T follicular helper cell (primary cell): ENCODE measurements around the gene PARD3.

Source experiments
- DNase-seq: peaks from one replicate; pipeline ENCODE4 v3.0.0-alpha.2; 2020; ENCODE audit warnings: low read depth

Gene PARD3

DNA sequence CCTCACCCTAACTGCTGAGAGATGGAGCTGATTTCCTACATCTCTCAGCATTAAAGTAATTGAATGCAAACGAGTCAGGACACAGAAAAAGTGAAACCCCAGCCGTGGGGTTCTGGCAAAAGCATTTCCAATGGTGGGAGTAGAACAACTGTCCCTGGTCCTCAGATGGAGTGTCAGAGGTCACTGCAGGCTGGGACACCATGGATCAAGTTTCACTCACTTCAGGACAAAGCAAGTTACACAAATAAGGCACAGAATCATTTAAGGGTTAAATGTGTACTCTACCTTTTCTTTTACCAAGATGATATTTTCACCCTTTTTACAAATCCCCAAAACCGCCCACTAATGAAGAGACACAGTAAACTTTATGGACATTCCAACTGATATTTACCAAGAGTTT lies 607.8 kb downstream of the PARD3 start:
- DNase-seq, result no peak

DNA sequence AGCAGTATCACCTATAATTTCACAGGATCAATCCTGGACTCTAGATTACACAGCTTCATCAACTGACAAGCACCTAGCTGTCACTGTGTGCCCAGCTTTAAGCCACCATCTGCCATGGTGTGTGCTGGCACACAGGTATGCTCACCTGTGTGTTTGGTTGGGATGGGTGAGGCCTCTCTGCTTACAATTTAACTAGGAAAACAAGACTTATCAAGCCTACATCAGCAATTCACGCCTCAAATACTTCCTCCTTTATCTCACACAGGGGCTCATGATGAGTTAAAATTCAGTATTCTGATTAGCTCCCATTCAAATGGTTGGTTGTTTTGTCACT lies 608.2 kb downstream of the PARD3 start:
- no peak for DNase-seq

DNA sequence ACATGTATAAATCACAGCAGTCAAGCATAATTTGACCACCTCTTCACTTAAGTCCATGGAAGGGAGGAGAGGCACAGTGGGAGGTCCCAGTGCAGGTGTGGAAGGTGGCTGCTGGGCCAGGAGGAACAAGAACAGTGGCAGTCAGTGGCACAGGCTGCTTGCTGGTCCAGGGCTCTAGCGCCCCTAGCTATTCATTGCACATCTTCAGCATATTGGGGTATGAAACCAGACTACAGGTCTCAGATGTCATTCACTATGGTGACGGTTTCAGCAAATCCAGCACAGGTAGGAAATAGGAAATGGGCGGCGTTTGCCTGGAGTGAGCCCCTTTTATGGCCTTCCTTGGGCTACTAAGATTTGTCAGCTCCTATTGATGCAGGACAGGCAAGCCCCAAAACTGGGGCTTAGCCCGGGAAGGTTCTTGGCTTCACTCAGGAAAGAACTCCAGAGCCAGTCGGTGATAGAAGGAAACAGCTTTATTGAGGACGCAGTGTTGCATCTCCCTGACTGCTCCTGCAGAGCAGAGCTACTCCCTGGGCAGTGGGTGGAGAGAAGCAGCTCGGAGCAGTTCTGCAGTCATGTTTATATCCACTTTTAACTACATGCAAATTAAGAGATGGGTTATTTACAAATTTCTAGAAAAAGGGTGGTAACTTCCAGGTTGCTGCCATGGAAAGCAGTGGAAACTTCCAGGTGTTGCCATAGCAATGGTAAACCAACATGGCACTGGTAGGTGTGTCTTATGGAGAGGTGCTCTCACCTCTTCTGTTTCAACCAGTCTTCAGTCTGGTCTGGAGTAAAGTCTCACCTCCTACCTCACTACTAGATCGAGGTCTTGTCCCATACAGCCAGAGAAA lies 608.8 kb downstream of the PARD3 start:
- no peak for DNase-seq

DNA sequence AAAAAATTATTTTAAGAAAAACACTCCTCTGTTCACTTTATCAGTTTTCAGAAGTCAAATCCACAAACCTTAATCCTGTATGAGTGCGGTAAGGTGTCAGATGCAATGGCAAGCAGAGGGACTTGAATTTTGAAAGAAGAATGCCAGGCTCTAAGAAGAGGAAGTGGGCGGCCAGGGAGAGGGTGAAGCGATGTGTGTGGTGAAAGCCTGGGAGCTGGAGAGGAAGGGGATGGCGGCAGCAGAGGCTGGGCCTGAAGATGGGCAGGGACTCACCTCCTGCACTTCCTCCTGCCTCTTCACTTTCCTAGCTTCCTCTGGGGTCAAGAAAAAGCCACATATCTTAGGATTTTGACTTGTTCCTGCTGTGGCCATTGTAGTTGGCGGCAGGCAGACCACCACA lies 609.6 kb downstream of the PARD3 start:
- DNase-seq, result no peak

DNA sequence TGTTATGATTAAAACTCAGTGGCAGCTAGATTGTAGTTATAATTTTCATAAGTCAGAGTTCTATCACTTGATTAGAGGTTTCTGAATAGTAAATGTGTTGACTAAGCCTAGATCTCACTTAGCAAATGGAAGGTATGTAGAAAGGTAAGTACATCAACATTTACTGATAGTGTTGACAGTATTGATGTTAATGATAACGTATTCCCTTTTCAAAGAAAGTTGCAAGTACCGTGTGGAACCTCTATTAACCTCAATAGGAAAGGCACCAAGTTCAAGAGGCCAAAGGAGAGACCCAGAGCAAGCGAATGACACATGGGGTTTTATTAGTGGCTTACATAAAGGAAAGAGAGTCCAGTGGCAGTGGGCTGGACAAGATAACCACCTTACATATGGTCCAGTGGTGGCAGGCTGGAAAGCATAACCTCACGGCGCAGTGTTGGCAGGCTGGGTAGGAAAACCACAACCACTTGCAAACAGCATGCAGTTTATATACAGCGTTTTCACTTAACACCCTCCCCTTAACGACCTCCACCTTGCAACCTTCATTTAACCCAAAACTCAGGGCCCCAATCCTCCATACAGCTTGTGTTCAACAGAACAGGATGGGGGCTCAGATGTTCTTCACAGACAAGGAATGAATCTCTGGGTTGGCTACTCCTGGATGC lies 611.0 kb downstream of the PARD3 start:
- DNase-seq, result no peak

DNA sequence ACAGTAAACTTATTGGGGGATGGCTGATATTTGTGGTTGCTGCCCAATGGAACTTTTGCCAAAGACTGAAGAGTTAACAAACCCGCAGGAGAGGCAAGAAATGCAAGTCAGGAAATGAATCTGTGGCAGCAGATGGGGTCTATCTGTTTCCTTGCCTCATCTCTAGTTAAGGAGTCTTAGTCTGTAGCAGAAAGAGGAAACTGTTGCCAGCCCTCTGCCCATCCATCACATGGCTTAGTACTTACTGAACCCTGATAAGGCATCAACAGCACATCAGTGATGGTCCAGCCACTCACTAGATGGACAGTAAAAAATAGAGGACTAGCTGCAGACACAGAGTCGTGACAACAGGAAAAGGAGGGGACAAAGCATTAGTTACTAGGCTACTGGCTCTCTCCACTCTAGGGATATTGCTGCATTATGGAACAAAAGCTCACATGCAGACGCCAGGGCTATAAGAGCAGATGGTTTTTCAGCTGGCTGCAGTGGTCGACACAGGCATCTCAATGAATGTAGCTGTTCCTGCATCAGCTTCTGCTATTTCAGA lies 614.7 kb downstream of the PARD3 start:
- no peak for DNase-seq

DNA sequence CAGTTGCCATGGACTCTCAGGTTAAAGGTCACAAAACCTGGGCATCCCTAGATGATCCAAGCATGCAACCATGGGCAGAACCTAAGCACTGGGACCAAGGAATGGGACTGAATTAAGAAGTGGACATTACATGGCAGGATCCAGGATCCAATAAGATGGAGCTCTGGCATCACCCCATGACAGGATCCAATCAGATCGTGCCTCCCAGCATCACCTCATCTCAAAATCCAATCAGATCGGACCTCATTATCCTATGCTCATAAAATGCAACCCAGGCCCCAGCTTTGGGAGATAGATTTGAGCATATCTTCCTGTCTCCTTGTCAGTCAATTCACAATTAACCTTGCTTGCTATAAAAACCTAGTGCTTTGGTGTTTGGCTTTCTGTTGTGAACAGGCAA lies 616.1 kb downstream of the PARD3 start:
- no peak for DNase-seq

DNA sequence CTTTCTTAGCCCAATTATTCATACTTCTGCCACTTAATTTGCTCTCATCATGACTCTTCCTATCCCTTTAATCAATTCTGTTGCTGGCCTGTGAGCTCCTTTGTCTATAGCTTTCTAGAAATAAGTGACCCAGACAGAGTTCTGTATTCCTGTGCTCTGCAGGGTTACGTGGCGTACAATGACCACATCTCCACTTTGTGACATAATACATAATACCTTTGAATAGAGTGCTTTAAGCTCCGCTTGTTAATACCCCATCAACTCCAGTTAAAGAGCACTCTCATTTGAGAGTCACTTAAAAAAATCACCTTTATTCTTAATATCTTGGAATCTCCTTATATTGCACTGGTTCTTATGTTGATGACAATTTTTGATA lies 619.0 kb downstream of the PARD3 start:
- DNase-seq, result no peak

DNA sequence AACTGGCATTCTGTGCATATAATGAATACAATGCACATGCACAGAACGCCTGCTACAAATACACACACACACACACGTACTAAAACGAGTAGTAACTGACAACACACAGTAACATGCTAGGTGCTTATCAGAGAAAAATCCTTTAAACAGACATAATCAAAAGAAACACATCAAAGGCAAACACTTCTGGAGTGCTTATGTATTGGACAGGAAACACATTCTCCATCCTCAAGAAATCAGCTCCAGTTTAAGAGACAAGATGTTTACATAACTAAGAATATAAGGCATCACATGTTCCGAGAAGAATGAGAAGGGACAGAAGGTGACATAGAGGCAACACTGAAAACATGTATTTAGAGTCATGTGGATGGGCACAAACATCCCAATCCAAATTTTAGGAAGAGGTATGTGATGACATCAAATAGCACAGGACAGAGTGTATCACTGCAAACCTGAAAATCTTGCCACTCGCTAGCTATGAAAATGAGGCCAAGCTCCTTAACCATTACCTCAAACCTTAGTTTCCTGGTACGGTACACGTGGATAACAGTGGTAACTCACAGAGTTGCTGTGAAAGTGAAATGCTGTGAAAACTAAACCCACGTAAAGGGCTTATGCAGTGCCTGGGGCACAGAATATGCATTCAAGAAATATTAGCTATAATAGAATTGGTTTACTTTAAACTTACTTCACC lies 619.6 kb downstream of the PARD3 start:
- DNase-seq, result no peak

DNA sequence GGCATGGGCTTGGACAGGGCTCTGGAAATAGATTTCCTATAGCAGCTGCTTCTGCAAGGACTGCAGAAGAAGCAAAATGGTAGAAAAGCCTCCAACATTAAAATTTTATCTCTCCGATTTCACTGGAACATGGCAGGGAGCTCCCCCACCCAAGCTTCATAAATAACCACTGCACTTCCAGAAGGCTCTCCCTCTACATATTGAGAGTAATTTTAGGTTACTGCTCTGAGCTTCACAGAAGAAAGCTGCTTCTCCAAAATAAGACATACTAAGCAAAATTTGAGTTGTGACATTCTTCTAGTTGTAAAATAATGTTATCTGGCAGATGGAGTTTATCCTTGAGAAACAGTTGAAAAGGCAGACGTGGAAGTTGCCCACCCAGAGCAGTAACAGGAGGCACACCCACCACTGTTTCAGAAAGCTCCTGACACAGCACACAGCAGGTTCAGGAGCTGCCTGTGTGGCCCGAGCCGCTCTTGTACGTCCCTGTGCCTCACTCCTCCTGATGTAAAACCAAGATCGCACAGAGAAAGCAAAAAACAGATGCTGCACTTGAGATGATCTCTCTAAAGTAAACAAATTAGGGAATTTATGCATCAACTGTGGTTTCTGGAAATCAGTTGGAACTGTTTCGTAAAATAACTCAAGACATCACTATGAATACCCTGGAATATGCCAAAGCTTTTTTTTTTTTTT lies 621.0 kb downstream of the PARD3 start:
- DNase-seq, result no peak

DNA sequence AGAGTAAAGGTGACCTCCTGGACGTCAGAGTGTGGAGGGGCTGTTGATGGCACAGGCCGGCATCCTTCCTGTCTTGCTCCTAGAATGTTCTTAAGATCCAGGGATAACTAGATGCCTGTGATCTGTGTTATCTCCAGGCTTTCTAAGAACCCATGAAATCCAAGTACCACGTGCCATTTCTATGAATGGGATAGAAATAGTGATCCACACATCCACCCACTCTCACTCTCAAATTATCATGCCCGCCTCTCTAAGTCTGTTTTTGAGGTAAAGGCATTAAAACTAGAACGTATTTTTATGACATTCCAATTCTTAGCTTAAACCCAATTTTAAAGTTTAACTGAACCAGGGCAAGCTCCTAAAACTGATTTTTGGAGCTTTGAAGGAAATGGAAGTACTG lies 622.5 kb downstream of the PARD3 start:
- no peak for DNase-seq

DNA sequence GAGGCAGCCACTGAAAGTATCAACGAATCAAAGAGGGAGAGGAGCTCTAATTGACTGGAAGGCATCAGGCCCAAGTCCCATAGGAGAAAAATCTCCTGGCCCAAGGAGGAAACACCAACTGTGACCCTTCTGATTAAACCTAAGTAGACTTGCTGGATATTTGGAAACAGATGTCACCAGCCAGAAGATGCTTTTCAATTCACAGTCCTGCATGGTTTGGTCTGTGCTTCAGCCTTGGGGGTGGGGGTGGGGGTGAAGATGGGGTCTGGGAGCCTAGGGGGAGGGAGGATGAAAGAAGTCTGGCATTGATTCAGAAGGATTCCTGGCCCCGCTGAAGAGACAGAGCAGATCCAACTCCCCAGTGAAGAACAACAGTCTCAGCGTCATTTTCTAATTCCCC lies 623.7 kb downstream of the PARD3 start:
- DNase-seq, result no peak

DNA sequence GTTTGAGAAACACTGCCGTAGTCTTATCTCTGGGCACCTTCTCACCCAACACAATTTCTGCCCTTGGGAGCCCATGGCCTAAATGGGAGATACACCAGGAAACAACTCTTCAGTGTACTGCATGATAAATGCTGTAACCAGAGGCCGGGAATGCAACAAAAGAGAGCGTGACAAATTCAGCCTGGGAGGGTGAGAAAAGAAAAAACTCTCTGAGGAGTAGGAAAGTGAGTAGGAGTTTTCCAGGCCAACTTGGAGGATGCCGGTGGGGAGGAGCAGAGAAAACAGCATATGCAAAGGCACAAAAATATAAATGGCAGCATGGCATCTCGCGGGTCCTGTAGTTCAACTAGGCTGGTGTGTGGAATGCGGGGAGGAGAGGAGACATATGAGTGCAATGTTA lies 624.5 kb downstream of the PARD3 start:
- DNase-seq, result no peak

DNA sequence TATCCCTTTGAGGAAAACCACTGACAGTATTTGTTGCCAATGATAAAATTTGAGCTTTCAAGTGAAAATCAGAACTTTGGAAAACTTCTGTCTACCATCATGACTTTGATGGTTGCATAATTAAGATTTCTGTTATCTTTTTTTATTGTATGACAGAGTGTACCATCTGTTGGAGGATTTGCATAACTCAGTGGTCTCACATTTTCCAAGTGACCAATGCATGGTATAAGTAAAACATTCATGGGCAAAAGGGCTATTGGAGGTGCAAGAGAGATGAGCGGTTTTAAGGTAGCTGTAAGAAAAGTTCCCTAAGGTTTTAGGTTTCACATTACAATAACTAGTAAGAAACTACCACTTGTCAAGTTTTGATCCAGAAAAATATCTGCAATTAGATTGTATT lies 625.3 kb downstream of the PARD3 start:
- no peak for DNase-seq

DNA sequence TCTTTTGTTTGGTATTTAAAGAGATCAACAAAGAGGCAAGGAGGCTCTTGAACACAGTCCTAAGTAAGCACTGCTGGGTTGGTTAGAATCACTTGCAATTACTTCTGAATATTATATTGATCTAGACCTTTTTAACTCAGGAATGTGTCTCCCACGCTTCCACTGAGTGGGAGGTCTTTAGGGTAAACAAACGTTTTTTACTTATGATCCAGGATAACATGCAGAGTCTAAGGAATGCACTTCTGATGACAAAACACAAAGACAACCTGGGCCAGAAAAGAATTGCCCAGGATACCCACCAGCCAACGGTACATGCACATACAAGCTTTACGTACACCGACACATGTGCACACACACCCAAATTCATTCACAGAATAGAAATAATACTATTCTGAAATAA lies 626.9 kb downstream of the PARD3 start:
- no peak for DNase-seq

DNA sequence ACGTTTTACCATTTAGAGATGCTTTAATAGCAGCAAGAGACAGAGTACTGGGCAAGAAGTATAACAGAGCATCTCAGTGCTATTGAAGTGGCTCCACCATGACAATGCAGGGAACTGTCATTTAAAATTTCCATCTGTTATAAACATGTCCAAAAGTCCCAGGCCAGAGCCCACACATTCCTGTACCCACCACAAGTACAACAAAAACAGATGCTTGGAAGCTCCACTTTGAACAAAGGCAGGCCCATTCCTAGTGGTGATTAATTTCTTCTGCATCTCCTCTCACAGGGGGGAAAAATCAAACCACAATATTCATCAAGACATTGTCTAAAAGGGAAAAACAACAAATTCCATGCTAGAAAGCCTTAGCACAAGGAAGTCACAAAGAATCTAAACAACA lies 627.9 kb downstream of the PARD3 start:
- no peak for DNase-seq

DNA sequence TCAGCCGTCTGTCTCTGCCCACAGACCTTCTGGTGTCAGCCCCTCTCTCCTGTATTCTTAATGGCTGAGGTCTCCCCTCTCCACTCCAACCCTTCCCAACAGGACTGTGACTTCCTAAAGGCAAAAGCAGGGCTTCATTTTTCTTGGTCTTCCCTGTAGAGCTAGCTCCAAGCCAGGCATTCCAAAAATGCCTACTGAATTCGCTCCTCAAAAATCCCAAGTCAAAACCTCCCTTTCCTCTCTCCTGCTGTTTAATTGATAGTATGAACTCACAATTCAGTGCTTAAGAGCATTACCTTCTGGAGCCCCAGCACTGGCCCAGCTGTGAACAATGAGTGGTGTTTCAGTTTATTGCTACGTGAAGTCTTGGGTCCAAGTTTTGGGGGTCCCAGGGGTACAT lies 628.4 kb downstream of the PARD3 start:
- no peak for DNase-seq

DNA sequence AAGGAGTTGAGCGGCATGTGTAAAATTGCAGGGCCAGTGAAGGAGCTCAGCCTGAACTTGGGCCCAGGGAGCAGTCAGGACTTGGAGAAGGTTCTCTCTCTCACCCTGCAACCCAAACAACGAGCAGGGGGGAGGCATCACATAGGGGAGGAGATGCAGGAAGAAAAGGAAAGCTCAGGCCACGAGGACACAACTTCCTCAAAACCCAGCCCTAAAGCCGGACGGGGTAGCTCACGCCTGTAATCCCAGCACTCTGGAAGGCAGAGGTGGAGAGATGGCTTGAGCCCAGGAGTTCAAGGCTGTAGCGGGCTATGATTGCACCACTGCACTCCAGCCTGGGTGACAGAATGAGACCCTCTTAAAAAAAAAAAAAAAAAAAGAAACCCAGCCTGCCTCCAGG lies 629.1 kb downstream of the PARD3 start:
- DNase-seq, result no peak

DNA sequence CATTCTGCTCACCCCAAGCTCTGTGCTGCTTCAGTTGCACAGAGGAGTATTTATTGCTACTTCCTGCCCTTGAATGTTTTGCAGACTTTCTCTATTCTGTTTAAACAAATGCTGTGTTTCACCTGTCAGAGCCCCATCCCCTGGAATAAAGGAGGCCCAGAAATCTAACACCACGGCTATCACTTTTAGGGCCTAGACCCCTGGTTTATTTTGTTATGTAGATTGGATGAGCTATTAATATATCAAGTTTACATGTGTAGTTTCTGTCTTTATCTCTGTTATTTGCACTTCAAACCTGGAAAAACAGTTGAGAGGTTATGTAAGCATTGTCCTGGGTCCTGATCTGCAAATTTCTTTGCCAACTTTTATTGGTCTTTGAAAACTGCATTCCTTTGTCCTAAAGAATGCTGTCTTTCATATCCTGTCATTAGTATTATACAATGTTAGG lies 630.1 kb downstream of the PARD3 start:
- DNase-seq, result no peak

DNA sequence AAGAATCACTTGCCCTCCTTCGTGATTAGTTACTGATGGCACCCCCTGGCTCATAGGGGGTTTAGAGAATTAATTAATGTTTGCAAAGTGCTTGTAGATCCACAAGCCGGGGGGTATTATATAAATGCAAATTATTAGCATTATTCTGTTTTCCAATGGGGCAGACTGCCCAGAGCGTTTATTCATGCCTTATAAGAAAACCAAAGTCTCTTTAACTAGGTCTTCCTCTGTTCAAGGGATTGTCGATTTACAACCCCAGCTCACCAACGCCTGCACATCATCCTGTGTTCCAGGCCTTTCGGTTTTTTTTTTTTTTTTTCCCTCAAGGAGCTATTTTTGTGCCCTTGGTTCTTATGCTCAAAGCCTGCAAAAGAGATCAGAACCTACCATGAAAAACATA lies 630.7 kb downstream of the PARD3 start:
- no peak for DNase-seq

DNA sequence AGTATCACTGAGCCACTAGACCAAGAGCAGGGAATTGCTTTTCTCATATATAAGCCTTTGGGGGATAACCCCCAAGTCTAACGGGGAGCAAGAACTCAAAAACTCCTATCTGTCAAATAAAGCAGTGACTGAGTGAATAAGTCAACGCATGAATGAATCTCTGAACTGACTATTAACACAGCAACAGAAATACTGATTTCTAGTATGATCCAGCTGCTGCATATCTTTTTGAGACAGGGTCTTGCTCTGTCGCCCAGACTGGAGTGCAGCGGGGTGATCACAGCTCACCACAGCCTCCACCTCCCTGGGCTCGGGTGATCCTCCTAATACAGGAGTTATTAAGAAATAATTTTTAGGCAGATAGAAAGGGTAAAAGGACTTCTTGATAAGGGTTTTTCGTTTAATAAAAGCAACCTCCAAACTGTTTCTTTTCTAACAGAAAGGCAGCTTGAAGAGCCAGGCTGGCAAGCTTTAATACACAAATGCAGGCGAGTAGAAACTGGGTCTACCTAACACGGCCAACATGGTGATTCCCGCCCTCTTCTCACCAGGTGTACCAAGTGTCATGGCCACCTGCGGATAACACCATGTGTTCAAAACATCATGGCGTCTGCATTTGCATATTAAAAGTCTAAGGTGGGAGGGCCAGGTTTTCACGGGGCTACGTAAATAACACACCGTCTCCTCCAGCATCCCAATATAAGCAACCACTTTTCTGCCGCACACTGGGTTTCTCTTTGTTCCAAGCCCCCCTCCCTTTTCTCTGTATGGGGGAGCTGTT lies 631.9 kb downstream of the PARD3 start:
- no peak for DNase-seq
